Keratinocyte (primary cell): ENCODE results near the gene HOXA7.

Source experiments
- EZH2 ChIP-seq: IDR thresholded peaks from one replicate; pipeline ENCODE4 v1.6.1; 2012; ENCODE audit warnings: inconsistent platforms, mild to moderate bottlenecking, low read length, moderate library complexity
- TF ChIP-seq, protein P1 (sequence below), 3 experiments: IDR thresholded peaks in 1 of 3; conservative IDR thresholded peaks in 1 of 3; optimal IDR thresholded peaks in 1 of 3; 2 replicates in 2 of 3; 3 replicates in 1 of 3; pipeline versions ENCODE3 to v1.5.1; 2011; ENCODE audit warnings: low read length in 3 of 3, mild to moderate bottlenecking in 3 of 3, moderate library complexity in 2 of 3, control low read depth in 1 of 3, inconsistent platforms in 1 of 3; ENCODE audit not compliant: insufficient read depth in 2 of 3; ENCODE audit errors: extremely low read depth in 1 of 3

DNA sequence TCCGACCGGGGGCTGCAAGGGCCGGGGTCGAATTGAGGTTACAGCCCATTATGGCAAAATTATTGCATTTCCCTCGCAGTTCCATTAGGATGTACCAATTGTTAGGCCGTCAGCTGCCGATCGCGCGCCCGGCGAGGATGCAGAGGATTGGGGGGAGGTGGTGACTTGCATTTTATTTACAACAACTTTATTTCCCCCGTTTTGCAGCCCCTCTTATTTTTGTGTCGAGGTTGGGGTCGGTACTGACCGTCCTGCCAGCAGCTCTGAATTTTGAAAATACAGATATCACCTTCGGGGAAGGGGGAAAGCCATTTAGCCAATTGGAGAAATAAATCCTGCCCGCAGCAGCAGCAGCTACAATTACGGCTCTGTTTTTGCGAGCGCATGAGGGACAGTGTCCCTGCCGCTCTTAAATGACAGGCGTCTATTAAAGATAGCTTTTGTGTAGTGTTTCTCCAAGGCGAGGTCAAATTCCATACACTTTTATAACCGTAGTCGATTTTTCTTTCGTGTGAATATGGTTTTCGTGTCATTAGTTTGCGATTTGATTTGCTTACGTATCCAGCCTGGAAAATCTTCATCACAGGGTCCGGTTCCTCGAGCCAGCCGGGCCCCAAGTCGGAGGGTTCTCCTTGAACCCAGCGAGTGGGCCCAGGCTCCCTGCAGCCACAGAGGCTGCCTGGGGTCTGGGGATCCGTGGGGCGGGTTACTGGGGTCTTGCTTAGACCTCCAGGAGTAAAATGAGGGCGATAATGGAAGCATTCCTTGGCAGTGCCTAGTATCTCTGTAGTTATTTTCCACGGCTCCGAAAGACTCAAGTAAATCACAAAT is 12.3 kb downstream of the HOXA7 start:
- TF ChIP-seq, protein P1, sequence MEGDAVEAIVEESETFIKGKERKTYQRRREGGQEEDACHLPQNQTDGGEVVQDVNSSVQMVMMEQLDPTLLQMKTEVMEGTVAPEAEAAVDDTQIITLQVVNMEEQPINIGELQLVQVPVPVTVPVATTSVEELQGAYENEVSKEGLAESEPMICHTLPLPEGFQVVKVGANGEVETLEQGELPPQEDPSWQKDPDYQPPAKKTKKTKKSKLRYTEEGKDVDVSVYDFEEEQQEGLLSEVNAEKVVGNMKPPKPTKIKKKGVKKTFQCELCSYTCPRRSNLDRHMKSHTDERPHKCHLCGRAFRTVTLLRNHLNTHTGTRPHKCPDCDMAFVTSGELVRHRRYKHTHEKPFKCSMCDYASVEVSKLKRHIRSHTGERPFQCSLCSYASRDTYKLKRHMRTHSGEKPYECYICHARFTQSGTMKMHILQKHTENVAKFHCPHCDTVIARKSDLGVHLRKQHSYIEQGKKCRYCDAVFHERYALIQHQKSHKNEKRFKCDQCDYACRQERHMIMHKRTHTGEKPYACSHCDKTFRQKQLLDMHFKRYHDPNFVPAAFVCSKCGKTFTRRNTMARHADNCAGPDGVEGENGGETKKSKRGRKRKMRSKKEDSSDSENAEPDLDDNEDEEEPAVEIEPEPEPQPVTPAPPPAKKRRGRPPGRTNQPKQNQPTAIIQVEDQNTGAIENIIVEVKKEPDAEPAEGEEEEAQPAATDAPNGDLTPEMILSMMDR (optimal IDR thresholded peaks at IDR 0.05 in 1 of 3, IDR thresholded peaks at IDR 0.05 in 1 of 3, conservative IDR thresholded peaks at IDR 0.05 in 1 of 3; ENCODE audit: extremely low read depth in 1 of 3, insufficient read depth in 2 of 3, low read length in 3 of 3): no peak
- no peak for TF ChIP-seq EZH2
